Prostate gland (tissue), 2 donors: ENCODE data around the gene PAPLN.

Experiments
- POLR2AphosphoS5 ChIP-seq: sonication (generic); formaldehyde crosslinking; IDR thresholded peaks from one replicate; pipeline ENCODE4 v1.6.1; 2017; ENCODE audit warnings: antibody characterized with exemption
- TF ChIP-seq, protein P1 (sequence below), 4 experiments: fragments of 200-600 bp in 2 of 4; fragments of 450-650 bp in 2 of 4; sonication (generic) in 2 of 4; IDR thresholded peaks; 1 replicate in 3 of 4; 2 replicates in 1 of 4; pipeline ENCODE4 v1.5.1; 2016 to 2019; ENCODE audit warnings: antibody characterized with exemption in 4 of 4, mild to moderate bottlenecking in 2 of 4, moderate library complexity in 2 of 4

DNA sequence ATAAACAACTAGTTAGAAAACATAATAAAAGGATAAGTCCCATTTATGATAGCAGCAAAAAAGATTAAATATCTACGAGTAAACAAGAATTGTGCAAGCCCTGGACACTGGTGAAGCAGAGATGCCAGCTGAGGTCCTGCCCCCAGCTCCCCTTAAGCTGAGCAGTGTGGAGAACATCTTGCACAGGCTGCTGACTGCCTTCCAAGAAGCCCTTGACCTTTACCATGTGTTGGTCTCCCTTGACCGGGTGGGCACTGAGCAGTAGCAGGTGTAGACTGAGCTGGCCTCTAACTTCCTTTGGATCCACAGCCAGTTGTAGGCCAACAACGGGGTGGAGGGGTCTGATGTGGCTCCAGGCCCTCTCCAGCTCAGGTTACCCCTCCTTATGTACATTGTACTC is 47.7 kb upstream of the PAPLN start:
- TF ChIP-seq POLR2AphosphoS5: no peak
- TF ChIP-seq, protein P1, sequence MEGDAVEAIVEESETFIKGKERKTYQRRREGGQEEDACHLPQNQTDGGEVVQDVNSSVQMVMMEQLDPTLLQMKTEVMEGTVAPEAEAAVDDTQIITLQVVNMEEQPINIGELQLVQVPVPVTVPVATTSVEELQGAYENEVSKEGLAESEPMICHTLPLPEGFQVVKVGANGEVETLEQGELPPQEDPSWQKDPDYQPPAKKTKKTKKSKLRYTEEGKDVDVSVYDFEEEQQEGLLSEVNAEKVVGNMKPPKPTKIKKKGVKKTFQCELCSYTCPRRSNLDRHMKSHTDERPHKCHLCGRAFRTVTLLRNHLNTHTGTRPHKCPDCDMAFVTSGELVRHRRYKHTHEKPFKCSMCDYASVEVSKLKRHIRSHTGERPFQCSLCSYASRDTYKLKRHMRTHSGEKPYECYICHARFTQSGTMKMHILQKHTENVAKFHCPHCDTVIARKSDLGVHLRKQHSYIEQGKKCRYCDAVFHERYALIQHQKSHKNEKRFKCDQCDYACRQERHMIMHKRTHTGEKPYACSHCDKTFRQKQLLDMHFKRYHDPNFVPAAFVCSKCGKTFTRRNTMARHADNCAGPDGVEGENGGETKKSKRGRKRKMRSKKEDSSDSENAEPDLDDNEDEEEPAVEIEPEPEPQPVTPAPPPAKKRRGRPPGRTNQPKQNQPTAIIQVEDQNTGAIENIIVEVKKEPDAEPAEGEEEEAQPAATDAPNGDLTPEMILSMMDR (IDR thresholded peaks at IDR 0.05): no peak
